Hepatocyte (in vitro differentiated cells): ENCODE measurements around the gene FIBCD1.

Experiments used
- CTCF ChIP-seq: fragments of 200-600 bp; sonication (generic); IDR thresholded peaks from 2 replicates; pipeline ENCODE4 v1.5.1; 2016; ENCODE audit warnings: antibody characterized with exemption, mild to moderate bottlenecking; ENCODE audit not compliant: poor library complexity
- EZH2 ChIP-seq: fragments of 200-600 bp; sonication (generic); IDR thresholded peaks from 2 replicates; pipeline ENCODE4 v1.6.1; 2016; ENCODE audit warnings: antibody characterized with exemption, mild to moderate bottlenecking, borderline replicate concordance
- EZH2phosphoT487 ChIP-seq: fragments of 200-600 bp; sonication (generic); IDR thresholded peaks from one replicate; pipeline ENCODE4 v1.6.1; 2018; ENCODE audit warnings: antibody characterized with exemption, mild to moderate bottlenecking, low read depth, moderate library complexity; ENCODE audit not compliant: unreplicated experiment, severe bottlenecking

DNA sequence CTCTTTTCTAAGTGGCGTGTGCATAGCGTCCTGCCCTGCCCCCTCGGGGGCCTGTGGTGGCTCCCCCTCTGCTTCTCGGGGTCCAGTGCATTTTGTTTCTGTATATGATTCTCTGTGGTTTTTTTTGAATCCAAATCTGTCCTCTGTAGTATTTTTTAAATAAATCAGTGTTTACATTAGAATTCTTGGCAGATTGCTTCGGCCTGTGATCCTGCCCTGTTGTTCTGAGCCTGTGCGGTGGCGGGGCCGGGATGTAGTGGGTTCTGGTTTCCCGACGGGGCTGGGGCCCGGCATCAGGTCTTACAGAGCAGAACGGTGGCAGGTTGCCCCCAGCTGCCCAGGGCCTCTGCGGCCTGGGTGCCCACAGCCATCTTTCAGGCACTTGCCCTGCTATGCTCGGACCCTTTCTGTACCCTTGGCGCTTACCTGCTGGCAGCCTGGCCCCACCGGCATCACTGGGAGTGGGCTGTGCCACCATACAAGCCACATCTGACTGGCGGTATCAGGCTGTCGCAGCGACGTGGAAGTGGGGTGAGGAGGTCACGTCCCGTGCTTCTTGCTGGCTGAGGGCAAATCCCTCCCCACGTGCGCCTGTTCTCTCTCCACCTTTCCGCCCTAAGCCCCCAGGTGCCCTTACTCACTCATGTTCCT, 51.4 kb downstream of the FIBCD1 start:
- TF ChIP-seq CTCF (no peak), EZH2 (no peak), EZH2phosphoT487 (no peak)
